ENCODE measurements around the gene B3GAT1. TPM values are rescaled to one million over a fixed set of nuclear protein-coding genes. Genes with fewer than 3 reads are reported as not detected.

Gene B3GAT1
- total and polyA plus RNA-seq, 4 experiments from 2014 or later: 0.44 to 0.47 TPM; not detected in 2

DNA sequence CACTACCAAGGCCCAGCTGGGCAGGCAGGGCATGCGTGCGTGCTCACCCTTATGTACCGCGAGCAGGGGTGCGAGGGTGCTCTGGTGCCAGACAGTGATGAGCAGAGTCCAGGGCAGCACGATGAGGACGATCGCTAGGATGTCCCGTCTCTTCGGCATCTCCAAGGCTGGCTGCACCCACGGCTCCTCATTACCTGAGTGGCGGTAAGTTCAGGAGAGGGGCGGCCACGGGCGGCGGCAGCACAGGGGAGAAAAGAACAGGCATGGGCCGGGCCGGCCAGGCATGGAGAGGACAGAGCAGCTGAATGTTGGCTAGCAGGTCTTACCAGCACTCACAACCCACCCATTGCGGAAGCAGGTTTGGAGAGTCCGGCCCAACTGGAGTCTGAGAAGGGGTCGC is 24.5 kb downstream of the B3GAT1 start:
- POLR2A ChIA-PET (ENCODE audit: partially characterized antibody): no interaction called here
- Mint-ChIP-seq H3K27me3 (peaks cover 9 to 17% of the 10 kb centered on the region in 2 donors), H3K36me3 (no peaks in the 10 kb centered on the region), H3K4me3 (peak overlapping the region in 7 of 8 donors; percentile 49 to 83 (median 71)), H3K4me1 (peaks cover 19 to 31% (median 21%) of the 10 kb centered on the region in 4 donors), H3K27ac (no peak overlapping the region), H3K9me3 (peaks cover 0 to 2% (median 0%) of the 10 kb centered on the region in 8 donors)
- H3K9me3 ChIP-seq (ENCODE audit: control insufficient read depth in 1 of 2, low read length in 2 of 2): no peaks in the 10 kb centered on the region
- H3K36me3 ChIP-seq (ENCODE audit: insufficient read depth, low read length): no peaks in the 10 kb centered on the region
- H3K4me3 ChIP-seq (ENCODE audit: low read length in 2 of 2): no peak overlapping the region
- peaks cover 24% of the 10 kb centered on the region for H3K4me1 ChIP-seq (ENCODE audit: insufficient read depth, low read length)
- CTCF ChIA-PET (ENCODE audit: partially characterized antibody): no interaction called here
- no peaks in the 10 kb centered on the region for H3K27me3 ChIP-seq (ENCODE audit: insufficient read depth, low read length)
- intact Hi-C loops (cut with micrococcal nuclease): no loop called here
- no peak for DNase-seq
- H3K27ac ChIP-seq (ENCODE audit: low read depth, low read length): no peak overlapping the region

DNA sequence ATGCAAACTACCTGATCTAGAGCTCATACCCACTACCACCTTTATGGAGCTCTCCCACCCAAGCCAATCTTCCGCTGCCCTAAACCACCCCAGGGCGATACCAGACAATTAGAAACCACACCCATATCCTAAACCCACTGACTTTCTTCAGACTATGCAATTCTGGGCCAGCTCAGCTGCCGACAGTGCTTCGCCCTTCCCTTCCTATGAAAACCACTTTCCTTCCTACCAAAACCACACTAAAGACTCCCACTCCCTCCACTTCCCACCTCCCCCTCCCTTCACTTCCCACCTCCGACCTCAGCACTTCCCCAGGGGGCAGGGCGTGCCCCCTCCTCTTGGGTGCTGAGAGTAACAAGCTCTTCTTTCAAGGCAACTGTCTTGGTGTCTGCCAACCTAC is 25.1 kb downstream of the B3GAT1 start:
- H3K36me3 Mint-ChIP-seq: no peaks in the 10 kb centered on the region
- Histone ChIP-seq H3K9me3 (ENCODE audit: control insufficient read depth in 1 of 2, low read length in 2 of 2) (no peaks in the 10 kb centered on the region), H3K4me3 (ENCODE audit: low read length in 2 of 2) (no peak overlapping the region), H3K27ac (ENCODE audit: low read depth, low read length) (no peak overlapping the region), H3K36me3 (ENCODE audit: insufficient read depth, low read length) (no peaks in the 10 kb centered on the region), H3K4me1 (ENCODE audit: insufficient read depth, low read length) (peaks cover 24% of the 10 kb centered on the region), H3K27me3 (ENCODE audit: insufficient read depth, low read length) (no peaks in the 10 kb centered on the region)
- POLR2A ChIA-PET (ENCODE audit: partially characterized antibody): no interaction called here
- CTCF ChIA-PET (ENCODE audit: partially characterized antibody): interaction anchor here (1.0 kb wide), 1 partner anchor 143 kb away, joined by 3 read pairs; no protein-coding TSS in a partner anchor
- intact Hi-C loops (cut with micrococcal nuclease): no loop called here
- DNase-seq: peak in 1 of 5 donors; percentile 7
- H3K27me3 Mint-ChIP-seq: peaks cover 9 to 17% of the 10 kb centered on the region in 2 donors
- H3K9me3 Mint-ChIP-seq: peaks cover 0 to 2% (median 0%) of the 10 kb centered on the region in 8 donors
- peak overlapping the region in 3 of 7 donors; percentile 2 to 34 (median 12) for H3K27ac Mint-ChIP-seq
- H3K4me1 Mint-ChIP-seq: peaks cover 19 to 31% (median 21%) of the 10 kb centered on the region in 4 donors
- peak overlapping the region in 7 of 8 donors; percentile 49 to 83 (median 71) for H3K4me3 Mint-ChIP-seq

DNA sequence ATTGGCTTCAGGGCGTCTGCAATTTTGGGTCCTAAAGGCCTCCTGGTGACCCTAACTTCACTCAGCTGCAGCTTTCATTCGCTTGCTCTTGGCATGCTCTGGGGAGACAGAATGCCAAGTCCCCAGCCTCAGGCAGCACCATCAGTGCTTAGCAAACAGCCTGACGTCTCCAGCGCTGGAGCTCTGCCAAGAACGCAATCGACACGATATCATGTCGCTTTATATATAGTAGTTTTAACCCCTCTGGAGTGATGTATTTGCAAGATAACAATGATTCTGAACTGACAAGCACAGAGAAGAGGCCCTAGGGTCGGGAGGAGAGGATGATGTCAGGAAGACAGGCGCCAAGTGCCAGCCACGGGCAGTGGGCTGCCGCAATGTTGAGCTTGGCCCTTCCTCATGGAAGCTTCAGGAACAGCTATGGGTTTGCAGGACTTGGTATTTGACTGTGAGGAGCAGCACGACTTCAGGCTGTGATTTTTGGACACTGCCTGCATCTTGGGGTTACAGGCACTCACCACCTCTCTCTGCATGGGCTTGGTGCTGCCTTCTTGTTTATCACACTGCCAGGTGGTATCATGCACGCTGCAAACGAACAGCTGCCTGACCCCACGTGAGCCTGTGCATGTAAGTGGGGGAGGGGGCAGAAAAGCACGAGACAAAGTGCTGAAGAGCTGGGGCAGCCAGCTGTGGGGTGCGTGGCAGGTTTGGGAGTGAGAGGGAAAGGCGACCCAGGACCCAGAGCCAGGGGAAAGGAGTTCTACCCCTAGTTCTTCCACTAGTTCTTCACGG is 26.1 kb downstream of the B3GAT1 start:
- peaks cover 18 to 31% (median 21%) of the 10 kb centered on the region in 4 donors for H3K4me1 Mint-ChIP-seq
- Histone ChIP-seq H3K36me3 (ENCODE audit: insufficient read depth, low read length) (no peaks in the 10 kb centered on the region), H3K4me1 (ENCODE audit: insufficient read depth, low read length) (peaks cover 24% of the 10 kb centered on the region), H3K9me3 (ENCODE audit: control insufficient read depth in 1 of 2, low read length in 2 of 2) (no peaks in the 10 kb centered on the region), H3K27me3 (ENCODE audit: insufficient read depth, low read length) (no peaks in the 10 kb centered on the region), H3K4me3 (ENCODE audit: low read length in 2 of 2) (no peak overlapping the region), H3K27ac (ENCODE audit: low read depth, low read length) (no peak overlapping the region)
- intact Hi-C loops (cut with micrococcal nuclease): no loop called here
- H3K4me3 Mint-ChIP-seq: peak overlapping the region in 6 of 8 donors; percentile 12 to 82 (median 56)
- peak overlapping the region in 1 of 7 donors; percentile 73 for H3K27ac Mint-ChIP-seq
- peaks cover 9 to 17% of the 10 kb centered on the region in 2 donors for H3K27me3 Mint-ChIP-seq
- CTCF ChIA-PET (ENCODE audit: partially characterized antibody): interaction anchor here (1.0 kb wide), 1 partner anchor 142 kb away, joined by 3 read pairs; no protein-coding TSS in a partner anchor
- H3K9me3 Mint-ChIP-seq: no peaks in the 10 kb centered on the region
- H3K36me3 Mint-ChIP-seq: no peaks in the 10 kb centered on the region
- DNase-seq: no peak
- POLR2A ChIA-PET (ENCODE audit: partially characterized antibody): no interaction called here

DNA sequence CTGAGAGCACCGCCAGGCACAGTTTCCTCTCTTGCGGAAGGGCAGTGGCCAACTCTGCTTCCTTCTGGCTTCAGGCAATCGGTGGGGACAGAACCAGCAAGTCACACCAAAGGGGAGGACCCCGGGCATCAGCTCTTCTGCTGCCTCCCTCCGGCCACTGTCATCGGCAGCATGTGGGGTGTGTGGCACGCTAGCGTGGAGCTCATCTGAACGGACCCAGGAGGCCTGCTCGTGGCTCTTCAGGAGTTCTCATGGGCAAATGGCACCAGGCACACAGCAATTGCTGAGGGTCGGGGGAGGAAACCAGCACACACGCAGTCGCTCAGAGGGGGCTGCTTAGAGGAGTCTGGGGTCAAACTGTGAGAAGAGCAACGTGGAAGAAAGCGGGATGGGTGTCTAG is 26.9 kb downstream of the B3GAT1 start:
- POLR2A ChIA-PET (ENCODE audit: partially characterized antibody): no interaction called here
- no peaks in the 10 kb centered on the region for H3K9me3 ChIP-seq (ENCODE audit: control insufficient read depth in 1 of 2, low read length in 2 of 2)
- H3K27me3 ChIP-seq (ENCODE audit: insufficient read depth, low read length): no peaks in the 10 kb centered on the region
- Mint-ChIP-seq H3K9me3 (no peaks in the 10 kb centered on the region), H3K36me3 (no peaks in the 10 kb centered on the region), H3K4me3 (peak overlapping the region in 1 of 8 donors; percentile 38), H3K27me3 (peaks cover 9 to 18% of the 10 kb centered on the region in 2 donors), H3K4me1 (peaks cover 18 to 31% (median 21%) of the 10 kb centered on the region in 4 donors), H3K27ac (no peak overlapping the region)
- intact Hi-C loops (cut with micrococcal nuclease): no loop called here
- CTCF ChIA-PET (ENCODE audit: partially characterized antibody): no interaction called here
- no peak overlapping the region for H3K4me3 ChIP-seq (ENCODE audit: low read length in 2 of 2)
- H3K36me3 ChIP-seq (ENCODE audit: insufficient read depth, low read length): no peaks in the 10 kb centered on the region
- no peak for DNase-seq
- peaks cover 24% of the 10 kb centered on the region for H3K4me1 ChIP-seq (ENCODE audit: insufficient read depth, low read length)
- no peak overlapping the region for H3K27ac ChIP-seq (ENCODE audit: low read depth, low read length)

DNA sequence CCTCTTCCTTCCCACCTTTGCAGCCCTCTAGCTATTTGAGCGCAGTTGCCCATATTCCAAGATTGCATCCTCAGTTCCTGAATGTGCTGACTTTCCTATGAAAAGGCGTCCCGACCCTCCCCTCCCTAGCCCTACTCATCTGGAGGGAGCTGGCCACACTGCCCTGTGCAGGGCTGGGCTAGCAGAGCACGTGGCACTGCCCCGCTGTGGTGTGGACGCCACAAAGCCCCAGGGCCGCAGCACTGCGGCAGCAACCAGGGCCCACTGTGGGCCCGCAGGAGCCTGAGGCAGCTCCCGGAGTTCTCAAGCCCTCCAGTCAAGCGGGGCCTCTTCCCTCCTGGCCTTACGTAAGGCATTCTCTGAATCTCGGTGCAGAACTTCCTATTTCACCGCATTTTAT is 27.6 kb downstream of the B3GAT1 start:
- Mint-ChIP-seq H3K27me3 (peaks cover 9 to 18% of the 10 kb centered on the region in 2 donors), H3K27ac (no peak overlapping the region), H3K4me1 (peaks cover 18 to 31% (median 21%) of the 10 kb centered on the region in 4 donors), H3K9me3 (no peaks in the 10 kb centered on the region), H3K36me3 (no peaks in the 10 kb centered on the region), H3K4me3 (no peak overlapping the region)
- Histone ChIP-seq H3K4me1 (ENCODE audit: insufficient read depth, low read length) (peaks cover 24% of the 10 kb centered on the region), H3K27me3 (ENCODE audit: insufficient read depth, low read length) (no peaks in the 10 kb centered on the region), H3K36me3 (ENCODE audit: insufficient read depth, low read length) (no peaks in the 10 kb centered on the region), H3K27ac (ENCODE audit: low read depth, low read length) (no peak overlapping the region), H3K9me3 (ENCODE audit: control insufficient read depth in 1 of 2, low read length in 2 of 2) (no peaks in the 10 kb centered on the region), H3K4me3 (ENCODE audit: low read length in 2 of 2) (no peak overlapping the region)
- intact Hi-C loops (cut with micrococcal nuclease): no loop called here
- POLR2A ChIA-PET (ENCODE audit: partially characterized antibody): no interaction called here
- CTCF ChIA-PET (ENCODE audit: partially characterized antibody): no interaction called here
- no peak for DNase-seq

DNA sequence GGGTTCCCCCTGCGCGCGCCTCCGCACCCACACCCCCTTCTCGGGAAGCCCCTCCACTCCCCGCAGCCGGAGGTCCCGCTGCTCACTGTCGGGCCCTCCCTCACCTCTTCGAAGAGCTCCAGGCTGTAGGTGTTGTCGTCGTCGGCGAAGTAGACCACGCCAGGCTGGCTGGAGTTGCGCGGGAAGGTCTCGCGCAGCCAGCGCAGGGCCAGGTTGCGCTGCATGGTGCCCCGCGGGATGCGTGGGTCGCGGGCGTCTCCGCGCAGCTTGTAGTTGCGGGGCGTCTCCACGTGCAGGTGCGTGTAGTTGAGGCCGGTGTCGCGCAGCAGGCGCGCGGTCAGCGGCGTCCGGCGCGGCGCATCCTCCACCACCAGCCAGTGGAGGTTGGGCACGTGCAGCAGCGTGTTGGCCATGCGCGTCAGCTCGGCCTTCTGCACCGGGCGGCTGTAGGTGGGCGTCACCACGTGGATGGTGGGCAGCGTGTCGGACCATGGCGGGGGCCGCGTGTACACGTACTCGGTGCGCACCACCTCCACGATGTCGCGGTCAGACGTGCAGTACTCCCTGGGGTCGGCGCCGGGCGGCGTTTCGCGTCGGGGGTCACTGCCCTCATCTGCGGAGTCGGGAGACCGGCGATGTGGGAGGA is 28.3 kb downstream of the B3GAT1 start:
- Mint-ChIP-seq H3K4me3 (no peak overlapping the region), H3K36me3 (no peaks in the 10 kb centered on the region), H3K4me1 (peaks cover 18 to 31% (median 20%) of the 10 kb centered on the region in 4 donors), H3K27me3 (peaks cover 9 to 18% of the 10 kb centered on the region in 2 donors), H3K9me3 (no peaks in the 10 kb centered on the region), H3K27ac (no peak overlapping the region)
- intact Hi-C loops (cut with micrococcal nuclease): no loop called here
- POLR2A ChIA-PET (ENCODE audit: partially characterized antibody): no interaction called here
- peaks cover 24% of the 10 kb centered on the region for H3K4me1 ChIP-seq (ENCODE audit: insufficient read depth, low read length)
- H3K4me3 ChIP-seq (ENCODE audit: low read length in 2 of 2): no peak overlapping the region
- no peaks in the 10 kb centered on the region for H3K27me3 ChIP-seq (ENCODE audit: insufficient read depth, low read length)
- no peaks in the 10 kb centered on the region for H3K36me3 ChIP-seq (ENCODE audit: insufficient read depth, low read length)
- H3K9me3 ChIP-seq (ENCODE audit: control insufficient read depth in 1 of 2, low read length in 2 of 2): no peaks in the 10 kb centered on the region
- no peak overlapping the region for H3K27ac ChIP-seq (ENCODE audit: low read depth, low read length)
- no peak for DNase-seq
- CTCF ChIA-PET (ENCODE audit: partially characterized antibody): no interaction called here

DNA sequence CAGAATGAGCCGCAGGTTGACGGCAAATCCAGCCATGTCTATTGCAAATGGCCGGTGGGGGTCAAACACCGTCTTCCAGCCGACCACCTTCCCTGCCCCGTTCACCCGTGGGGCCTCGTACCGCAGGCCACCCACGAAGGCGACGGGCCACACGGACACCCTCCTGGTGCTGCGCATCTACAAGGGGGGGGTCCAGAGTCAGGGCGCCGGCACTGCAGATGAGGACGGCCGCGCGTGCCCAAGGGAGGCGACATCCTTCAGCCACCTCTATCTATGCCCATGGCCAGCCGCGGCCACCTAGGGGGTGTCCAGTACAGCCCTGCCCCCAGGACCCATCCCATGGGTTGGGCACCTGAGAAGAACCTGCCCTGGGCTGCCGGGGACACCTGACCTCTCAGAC is 29.2 kb downstream of the B3GAT1 start:
- H3K4me3 Mint-ChIP-seq: no peak overlapping the region
- Histone ChIP-seq H3K36me3 (ENCODE audit: insufficient read depth, low read length) (no peaks in the 10 kb centered on the region), H3K9me3 (ENCODE audit: control insufficient read depth in 1 of 2, low read length in 2 of 2) (no peaks in the 10 kb centered on the region), H3K27me3 (ENCODE audit: insufficient read depth, low read length) (no peaks in the 10 kb centered on the region), H3K4me3 (ENCODE audit: low read length in 2 of 2) (no peak overlapping the region), H3K27ac (ENCODE audit: low read depth, low read length) (no peak overlapping the region), H3K4me1 (ENCODE audit: insufficient read depth, low read length) (peaks cover 24% of the 10 kb centered on the region)
- peaks cover 18 to 27% (median 20%) of the 10 kb centered on the region in 4 donors for H3K4me1 Mint-ChIP-seq
- no peak for DNase-seq
- H3K9me3 Mint-ChIP-seq: no peaks in the 10 kb centered on the region
- intact Hi-C loops (cut with micrococcal nuclease): no loop called here
- peaks cover 9 to 18% of the 10 kb centered on the region in 2 donors for H3K27me3 Mint-ChIP-seq
- POLR2A ChIA-PET (ENCODE audit: partially characterized antibody): no interaction called here
- CTCF ChIA-PET (ENCODE audit: partially characterized antibody): no interaction called here
- H3K36me3 Mint-ChIP-seq: no peaks in the 10 kb centered on the region
- H3K27ac Mint-ChIP-seq: no peak overlapping the region
